A549 (cell line): Measurements from ENCODE around the gene RPS8. TPM values are rescaled to one million over a fixed set of nuclear protein-coding genes. Genes with fewer than 3 reads are reported as not detected.

ENCODE experiments used
- ATAC-seq, 2 experiments: fragments of 200-7000 bp in 1 of 2; fragments of >200 bp in 1 of 2; cut with Nextera tagmentation in 1 of 2; cut with Tn5 transposase in 1 of 2; 3 replicates each; pipeline versions ENCODE4 v1.8.0 to v1.9.1; 2018 to 2020; ENCODE audit warnings: mild to moderate bottlenecking in 1 of 2, moderate library complexity in 1 of 2
- CTCF ChIA-PET: fragments of 300-600 bp; sonication (Branson Sonifier 250); formaldehyde crosslinking; extraction: SDS; loops from one replicate; lab custom pipeline; 2021; ENCODE audit warnings: antibody characterized with exemption, inconsistent platforms; lab: Yijun Ruan, JAX
- POLR2A ChIA-PET: fragments of 350-600 bp; formaldehyde crosslinking; extraction: SDS; loops from one replicate; lab custom pipeline; 2021; ENCODE audit warnings: antibody characterized with exemption, inconsistent platforms; lab: Yijun Ruan, JAX
- DNase-seq, 2 experiments: peaks; one replicate each; pipeline versions ENCODE4 v3.0.0 to v3.0.0-alpha.2; 2011 to 2016; ENCODE audit warnings: low read depth in 1 of 2, low spot score in 1 of 2
- FAIRE-seq: peaks from 2 replicates; lab custom pipeline; 2011; peaks lifted over from hg19 to GRCh38; lab: Jason Lieb, UNC
- H3K27ac ChIP-seq, 2 experiments: fragments of >200 bp; sonication (Bioruptor Twin); formaldehyde crosslinking; 3 replicates each; pipeline ENCODE4 v1.5.1; 2016 to 2017
- H3K4me1 ChIP-seq: fragments of >200 bp; sonication (Bioruptor Twin); formaldehyde crosslinking; 3 replicates; pipeline ENCODE4 v1.6.1; 2016
- H3K4me2 ChIP-seq: fragments of >200 bp; sonication (Bioruptor Twin); formaldehyde crosslinking; 3 replicates; pipeline ENCODE4 v1.6.1; 2016
- H3K4me3 ChIP-seq: fragments of >200 bp; sonication (Bioruptor Twin); formaldehyde crosslinking; 3 replicates; pipeline ENCODE4 v1.5.1; 2016
- H3K9me3 ChIP-seq: fragments of >200 bp; sonication (Bioruptor Twin); formaldehyde crosslinking; 3 replicates; pipeline ENCODE4 v1.6.1; 2016
- ATOH8 ChIP-seq: fragments of 250-450 bp; sonication (Bioruptor Pico); IDR thresholded peaks from 2 replicates; pipeline ENCODE4 v1.5.0; 2020; ENCODE audit warnings: low read depth, mild to moderate bottlenecking, moderate library complexity
- CBX8 ChIP-seq: fragments of 200-600 bp; sonication (generic); IDR thresholded peaks from 2 replicates; pipeline ENCODE4 v1.6.1; 2016
- CEBPB ChIP-seq, 2 experiments: fragments of >200 bp in 1 of 2; sonication (Bioruptor Twin) in 1 of 2; formaldehyde crosslinking in 1 of 2; IDR thresholded peaks; 2 replicates each; pipeline ENCODE4 v1.6.1; 2012 to 2016
- CTCF ChIP-seq: fragments of >200 bp; sonication (Bioruptor Twin); formaldehyde crosslinking; IDR thresholded peaks from 3 replicates; pipeline ENCODE4 v1.5.1; 2016
- ESRRA ChIP-seq: fragments of 150-350 bp; IDR thresholded peaks from 2 replicates; pipeline ENCODE4 v1.6.1; 2014; ENCODE audit warnings: mild to moderate bottlenecking, low read length, borderline replicate concordance
- FOSL2 ChIP-seq, 2 experiments: fragments of 450-650 bp in 1 of 2; fragments of >200 bp in 1 of 2; sonication (Bioruptor Twin) in 1 of 2; formaldehyde crosslinking; IDR thresholded peaks; 2 replicates each; pipeline versions ENCODE4 v1.5.0 to v1.6.1; 2016 to 2020; ENCODE audit warnings: mild to moderate bottlenecking in 1 of 2, moderate library complexity in 1 of 2
- GATA3 ChIP-seq: IDR thresholded peaks from 2 replicates; pipeline ENCODE4 v1.6.1; 2012; ENCODE audit warnings: borderline replicate concordance
- HOXB5 ChIP-seq: fragments of 250-450 bp; sonication (Bioruptor Pico); IDR thresholded peaks from 2 replicates; pipeline ENCODE4 v1.5.0; 2020; ENCODE audit warnings: mild to moderate bottlenecking, moderate library complexity
- JUN ChIP-seq, 2 experiments: fragments of >200 bp; sonication (Bioruptor Twin); formaldehyde crosslinking; IDR thresholded peaks; 2 replicates in 1 of 2; 3 replicates in 1 of 2; pipeline ENCODE4 v1.6.1; 2016 to 2017
- MAFK ChIP-seq: fragments of 450-650 bp; IDR thresholded peaks from 2 replicates; pipeline ENCODE4 v1.6.1; 2014; ENCODE audit not compliant: partially characterized antibody
- MAX ChIP-seq: IDR thresholded peaks from 2 replicates; pipeline ENCODE4 v1.6.1; 2012
- MAZ ChIP-seq: fragments of 150-350 bp; IDR thresholded peaks from 2 replicates; pipeline ENCODE4 v1.6.1; 2014; ENCODE audit warnings: antibody characterized with exemption, low read depth, low read length, borderline replicate concordance
- MYC ChIP-seq: IDR thresholded peaks from 2 replicates; pipeline ENCODE4 v1.6.1; 2012; ENCODE audit warnings: mild to moderate bottlenecking, inconsistent platforms, low read length, improper control_type of control experiment, borderline replicate concordance
- NFE2L2 ChIP-seq: fragments of 150-350 bp; conservative IDR thresholded peaks from 2 replicates; pipeline ENCODE4 v1.6.1; 2014; ENCODE audit warnings: low read length
- NPAS2 ChIP-seq: fragments of 250-450 bp; sonication (Bioruptor Pico); IDR thresholded peaks from 2 replicates; pipeline ENCODE4 v1.8.0; 2022; ENCODE audit warnings: mild to moderate bottlenecking, moderate library complexity, borderline replicate concordance
- PBX3 ChIP-seq: IDR thresholded peaks from 2 replicates; pipeline ENCODE4 v1.6.1; 2012
- POLR2A ChIP-seq: IDR thresholded peaks from 2 replicates; pipeline ENCODE4 v1.6.1; 2012; ENCODE audit warnings: mild to moderate bottlenecking, low read length
- RAD21 ChIP-seq, 2 experiments: fragments of >200 bp in 1 of 2; sonication (Bioruptor Twin) in 1 of 2; formaldehyde crosslinking in 1 of 2; IDR thresholded peaks in 1 of 2; conservative IDR thresholded peaks in 1 of 2; 2 replicates in 1 of 2; 3 replicates in 1 of 2; pipeline ENCODE4 v1.6.1; 2012 to 2018; ENCODE audit warnings: inconsistent platforms in 1 of 2
- RARB ChIP-seq: fragments of 250-450 bp; sonication (Bioruptor Pico); IDR thresholded peaks from 2 replicates; pipeline ENCODE4 v1.8.0; 2021; ENCODE audit warnings: mild to moderate bottlenecking, moderate library complexity
- RNF2 ChIP-seq: fragments of 200-600 bp; sonication (generic); IDR thresholded peaks from 2 replicates; pipeline ENCODE4 v1.6.1; 2016; ENCODE audit warnings: low read depth, mild to moderate bottlenecking, antibody characterized with exemption, moderate library complexity, borderline replicate concordance
- SMC3 ChIP-seq: fragments of >200 bp; sonication (Bioruptor Twin); formaldehyde crosslinking; IDR thresholded peaks from 3 replicates; pipeline ENCODE4 v1.6.1; 2018; ENCODE audit warnings: inconsistent platforms
- TP53 ChIP-seq: fragments of 250-450 bp; sonication (Bioruptor Pico); IDR thresholded peaks from 2 replicates; pipeline ENCODE4 v1.5.0; 2021; ENCODE audit warnings: mild to moderate bottlenecking, moderate library complexity
- ZC3H11A ChIP-seq: fragments of 450-650 bp; IDR thresholded peaks from 2 replicates; pipeline ENCODE4 v1.6.1; 2014; ENCODE audit warnings: antibody characterized with exemption, mild to moderate bottlenecking
- ZSCAN20 ChIP-seq: fragments of 250-450 bp; sonication (Bioruptor Pico); IDR thresholded peaks from 2 replicates; pipeline ENCODE4 v1.8.0; 2022; ENCODE audit warnings: mild to moderate bottlenecking, moderate library complexity
- WGBS: methylation state at CpG from one replicate; pipeline ENCODE4 v1.1.6; 2017; ENCODE audit errors: missing lambda C conversion rate; 5-methylcytosine and 5-hydroxymethylcytosine counted together
- polyA plus RNA-seq, 4 experiments: library from polyadenylated mRNA; depleted of rRNA in 3 of 4; stranded (reverse); fragments of >200 nt; fragmentation: RNase III in 1 of 4; extraction: RNeasy Plus Mini Kit Qiagen cat#74134 plus additional on column Dnase treatment in 1 of 4; gene quantifications; 2 replicates in 3 of 4; 3 replicates in 1 of 4; pipeline ENCODE4 v1.2.3, GENCODE V29; 2011 to 2017
- TF ChIP-seq, protein P1 (sequence below): fragments of 250-450 bp; sonication (Bioruptor Pico); IDR thresholded peaks from 2 replicates; pipeline ENCODE4 v1.5.0; 2021; ENCODE audit warnings: mild to moderate bottlenecking, moderate library complexity, borderline replicate concordance

RPS8 gene
- polyA plus RNA-seq, 2 of the 4 experiments (the other 2 are of a cell fraction) = 1,577 to 1,820 TPM

- peaks cover 34% of the 10 kb centered on the region for H3K4me1 ChIP-seq
- DNase-seq = no peak
- H3K4me3 ChIP-seq = no peak overlapping the region
- 88% methylated on average over 10 of the region's 10 CpGs for WGBS
- peak overlapping the region; percentile 62; the same call in 1 of the 3 replicates for H3K4me2 ChIP-seq
- ChIA-PET CTCF (interaction anchor here (0.6 to 4.3 kb wide), 9 partner anchors 8 to 71 kb away, joined by 3 to 44 read pairs (median 4); partner anchors contain the start of genes BEST4, BTBD19 and DYNLT4), POLR2A (interaction anchor here (0.9 to 3.1 kb wide), 5 partner anchors 9 to 68 kb away, joined by 3 to 34 read pairs (median 17); partner anchors contain the start of genes RNU5D-1 and RPS8)
- H3K9me3 ChIP-seq = no peaks in the 10 kb centered on the region
- no peak for TF ChIP-seq ZC3H11A
- peak; percentile 36 for TF ChIP-seq MAFK
- TF ChIP-seq, protein P1, sequence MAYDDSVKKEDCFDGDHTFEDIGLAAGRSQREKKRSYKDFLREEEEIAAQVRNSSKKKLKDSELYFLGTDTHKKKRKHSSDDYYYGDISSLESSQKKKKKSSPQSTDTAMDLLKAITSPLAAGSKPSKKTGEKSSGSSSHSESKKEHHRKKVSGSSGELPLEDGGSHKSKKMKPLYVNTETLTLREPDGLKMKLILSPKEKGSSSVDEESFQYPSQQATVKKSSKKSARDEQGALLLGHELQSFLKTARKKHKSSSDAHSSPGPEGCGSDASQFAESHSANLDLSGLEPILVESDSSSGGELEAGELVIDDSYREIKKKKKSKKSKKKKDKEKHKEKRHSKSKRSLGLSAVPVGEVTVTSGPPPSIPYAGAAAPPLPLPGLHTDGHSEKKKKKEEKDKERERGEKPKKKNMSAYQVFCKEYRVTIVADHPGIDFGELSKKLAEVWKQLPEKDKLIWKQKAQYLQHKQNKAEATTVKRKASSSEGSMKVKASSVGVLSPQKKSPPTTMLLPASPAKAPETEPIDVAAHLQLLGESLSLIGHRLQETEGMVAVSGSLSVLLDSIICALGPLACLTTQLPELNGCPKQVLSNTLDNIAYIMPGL (CRISPR knock-in tag) = no peak
- no peak for FAIRE-seq
- ATAC-seq = no peak
- H3K27ac ChIP-seq = peak overlapping the region; percentile 91 to 95
These were observed 23.4 kb downstream of the RPS8 start for GRCh38 chr1:44798481-44799365.

DNA sequence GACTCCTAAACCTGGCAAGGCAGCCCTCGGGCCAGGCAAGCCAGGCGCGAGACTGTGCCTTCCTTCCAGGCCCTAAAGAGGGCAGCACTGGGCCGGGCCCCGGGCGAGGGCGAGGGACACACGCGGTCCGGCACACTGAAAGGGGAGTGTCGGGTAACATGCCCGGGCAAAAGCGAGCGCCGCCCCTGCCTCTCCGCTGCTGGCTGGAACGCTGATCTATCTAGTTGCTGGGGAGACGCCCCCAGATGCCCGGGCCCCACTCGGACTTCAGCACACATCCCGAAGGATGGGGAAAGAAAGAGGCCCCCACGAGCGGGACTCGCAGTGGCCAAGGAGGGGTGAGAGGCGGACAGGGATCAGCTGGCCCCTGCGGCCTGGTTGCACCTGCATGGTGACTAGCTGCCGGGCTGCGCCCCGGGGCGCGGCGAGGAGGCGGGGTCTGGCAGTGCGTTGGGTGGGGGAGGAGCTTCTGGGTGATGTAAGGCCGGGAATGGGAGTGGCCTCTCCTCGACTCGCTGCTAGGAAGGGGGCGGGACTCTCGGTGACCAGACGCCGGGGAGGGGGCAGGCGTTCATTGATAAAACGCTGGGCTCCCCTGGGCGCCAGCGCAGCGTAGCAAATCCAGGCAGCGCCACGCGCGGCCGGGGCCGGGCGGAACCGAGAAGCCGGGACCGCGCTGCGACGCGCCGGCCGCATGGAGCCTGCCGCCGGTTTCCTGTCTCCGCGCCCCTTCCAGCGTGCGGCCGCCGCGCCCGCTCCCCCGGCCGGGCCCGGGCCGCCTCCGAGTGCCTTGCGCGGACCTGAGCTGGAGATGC, 24.6 kb downstream of the RPS8 start, which contains the start of gene PLK3:
Gene PLK3 (plus strand): TSS at position 608 of the 815 bp plus-strand sequence. CDS start 87 bp downstream, at position 695.
- ChIA-PET CTCF (interaction anchor here (0.7 to 4.3 kb wide), 15 partner anchors 9 to 671 kb away, joined by 3 to 44 read pairs (median 4); partner anchors contain the start of genes BEST4 and BTBD19), POLR2A (interaction anchor here (0.7 to 3.1 kb wide), 16 partner anchors 9 to 540 kb away, joined by 3 to 47 read pairs (median 8); partner anchors contain the start of genes BEST4, BTBD19, EIF2B3 and HECTD3)
- Histone ChIP-seq H3K4me1 (peaks cover 34% of the 10 kb centered on the region), H3K4me3 (peak within 1 kb of the TSS; percentile 98), H3K27ac (peak within 1 kb of the TSS; percentile 91 to 95), H3K4me2 (peak within 1 kb of the TSS; percentile 96), H3K9me3 (no peaks in the 10 kb centered on the region)
- FAIRE-seq (peak; percentile 7), ATAC-seq (peak; percentile 88 to 91), DNase-seq (peak; percentile 79 to 96)
- 0% methylated on average over 10 of the region's 79 CpGs for WGBS
- TF ChIP-seq SMC3 = peak; percentile 66
- no peak for TF ChIP-seq GATA3
- 0 out of 2 replicates have a peak, but pooled peaks have one; percentile 53 for TF ChIP-seq MAZ
- TF ChIP-seq RAD21 (conservative IDR thresholded peaks at IDR 0.05 in 1 of 2, IDR thresholded peaks at IDR 0.05 in 1 of 2) = peak; percentile 68 to 76
- 0 out of 2 replicates have a peak, but pooled peaks have one; percentile 34 for TF ChIP-seq ATOH8 (CRISPR knock-in tag)
- no peak for TF ChIP-seq RNF2
- no peak for TF ChIP-seq ESRRA
- TF ChIP-seq JUN (IDR thresholded peaks at IDR 0.05) = peak; percentile 87 to 93
- TF ChIP-seq TP53 (CRISPR knock-in tag) = peak; percentile 89; the same call in 1 of the 2 replicates
- peak; percentile 64 for TF ChIP-seq CTCF
- no peak for TF ChIP-seq ZSCAN20 (CRISPR knock-in tag)
- TF ChIP-seq CBX8 = no peak
- peak; percentile 93 for TF ChIP-seq MYC
- peak; percentile 95 for TF ChIP-seq MAX
- 0 out of 2 replicates have a peak, but pooled peaks have one; percentile 16 for TF ChIP-seq PBX3
- TF ChIP-seq HOXB5 (CRISPR knock-in tag) = no peak
- TF ChIP-seq POLR2A = peak; percentile 85
- TF ChIP-seq ZC3H11A = no peak
- no peak for TF ChIP-seq NPAS2
- TF ChIP-seq FOSL2 (IDR thresholded peaks at IDR 0.05) = no peak
- no peak for TF ChIP-seq FOSL2 (CRISPR knock-in tag; IDR thresholded peaks at IDR 0.05)
- TF ChIP-seq CEBPB (IDR thresholded peaks at IDR 0.05) = peak in 1 of 2 experiments; percentile 13; a peak in 2 of 4 replicates
- TF ChIP-seq NFE2L2 = no peak
- no peak for TF ChIP-seq RARB (CRISPR knock-in tag)
- TF ChIP-seq MAFK = no peak
